Measurements from ENCODE around the gene YWHAB. TPM values are rescaled to one million over a fixed set of nuclear protein-coding genes. Genes with fewer than 3 reads are reported as not detected.

The YWHAB gene
- total and polyA plus RNA-seq, 10 of the 15 experiments (the other 5 are each of a cell fraction or from before 2014, with no cell fraction given): 63.5 to 323 (median 144) TPM

DNA sequence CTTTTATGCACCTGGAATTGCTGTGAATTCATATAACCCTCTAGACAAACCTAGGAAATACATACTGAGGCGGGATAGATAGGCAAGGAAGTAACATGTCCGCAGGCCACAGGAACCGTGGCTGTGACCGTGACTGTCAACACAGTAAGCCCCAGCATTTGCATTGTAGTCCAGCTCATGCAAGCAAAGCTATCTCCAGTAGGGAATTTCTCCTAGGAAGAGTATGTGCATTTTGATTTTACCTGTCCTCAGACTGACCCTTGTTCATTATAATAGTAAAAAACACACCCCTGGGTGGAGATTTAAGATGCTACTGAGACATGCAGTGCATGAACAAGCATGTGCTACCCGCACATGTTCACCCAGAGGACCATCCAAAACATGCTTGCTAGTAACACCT is 44.7 kb upstream of the YWHAB start:
- Histone ChIP-seq H3K4me3 (no peak overlapping the region), H3K27me3 (replicated peaks in 1 of 2; ENCODE audit: control insufficient read depth in 2 of 2, insufficient read depth in 2 of 2, low read length in 1 of 2) (peaks cover 2% of the 10 kb centered on the region in 2 experiments; a peak in 3 of 4 replicates), H3K4me2 (ENCODE audit: control insufficient read depth, insufficient read depth) (no peak overlapping the region), H3K36me3 (ENCODE audit: control insufficient read depth in 2 of 2, insufficient read depth in 2 of 2, low read length in 1 of 2) (no peaks in the 10 kb centered on the region), H3K9ac (ENCODE audit: control insufficient read depth, insufficient read depth, low read length) (no peak overlapping the region), H4K20me1 (ENCODE audit: control insufficient read depth, insufficient read depth) (no peaks in the 10 kb centered on the region), H3K4me1 (ENCODE audit: control insufficient read depth, insufficient read depth, low read length) (no peaks in the 10 kb centered on the region), H3K9me3 (replicated peaks; ENCODE audit: control insufficient read depth, insufficient read depth, low read length) (no peaks in the 10 kb centered on the region), H3K27ac (ENCODE audit: control insufficient read depth, insufficient read depth) (no peak overlapping the region), H2AFZ (ENCODE audit: control insufficient read depth, low read depth, low read length) (no peak overlapping the region), H3K79me2 (ENCODE audit: control insufficient read depth, insufficient read depth, low read length) (no peaks in the 10 kb centered on the region)
- CTCF ChIA-PET: interaction anchor here (1.0 kb wide), 1 partner anchor 26 kb away, joined by 4 read pairs; no protein-coding TSS in a partner anchor
- TF ChIP-seq CREB1 (IDR thresholded peaks at IDR 0.05; ENCODE audit: low read depth) (no peak), EGR1 (IDR thresholded peaks at IDR 0.05; ENCODE audit: borderline replicate concordance in 1 of 2, low read depth in 2 of 2, low read length in 2 of 2) (no peak), RB1 (IDR thresholded peaks at IDR 0.05; ENCODE audit: borderline replicate concordance) (no peak), CHD4 (IDR thresholded peaks at IDR 0.05) (no peak)
- POLR2A ChIA-PET: no interaction called here
- WGBS (ENCODE audit: insufficient coverage, insufficient replicate concordance, low lambda C conversion rate, missing lambda C conversion rate): 29% methylated on average over 5 of the region's 5 CpGs
- intact Hi-C loops (cut with micrococcal nuclease; ENCODE audit: unreplicated experiment): no loop called here
- no TSS peak for BruUV-seq (replicated peaks)
- no peak for DNase-seq (ENCODE audit: low read depth, low spot score)
- RAD21 ChIA-PET (ENCODE audit: unreplicated experiment): no interaction called here
- FAIRE-seq: no peak
- SMC1A ChIA-PET (ENCODE audit: uncharacterized antibody, unreplicated experiment): no interaction called here
- in situ Hi-C loops (cut with MboI): no loop called here
- no peak for ATAC-seq

DNA sequence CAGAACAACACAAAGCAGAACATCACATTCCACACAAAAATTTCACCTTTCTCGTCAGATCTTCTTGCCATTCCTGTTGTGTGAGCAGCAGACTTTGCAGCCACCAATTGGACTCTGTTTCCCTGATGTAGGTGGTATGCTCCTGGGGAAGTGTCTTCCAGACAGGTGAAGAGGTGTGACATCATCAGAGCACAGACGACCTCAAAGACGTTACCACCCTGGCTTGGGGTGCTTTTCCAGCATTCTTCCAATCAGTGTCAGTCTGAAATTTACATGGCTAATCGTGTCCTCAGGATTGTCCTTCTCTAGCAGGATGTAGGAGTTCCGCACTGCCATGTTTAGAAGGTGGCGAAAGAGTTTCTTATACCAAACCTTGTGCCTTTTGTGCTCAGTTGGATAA is 43.5 kb upstream of the YWHAB start:
- ChIA-PET RAD21 (ENCODE audit: unreplicated experiment) (no interaction called here), SMC1A (ENCODE audit: uncharacterized antibody, unreplicated experiment) (no interaction called here), CTCF (no interaction called here), POLR2A (no interaction called here)
- H3K27me3 ChIP-seq (replicated peaks in 1 of 2; ENCODE audit: control insufficient read depth in 2 of 2, insufficient read depth in 2 of 2, low read length in 1 of 2): peaks cover 2% of the 10 kb centered on the region in 2 experiments; a peak in 3 of 4 replicates
- H3K79me2 ChIP-seq (ENCODE audit: control insufficient read depth, insufficient read depth, low read length): no peaks in the 10 kb centered on the region
- ATAC-seq: no peak
- intact Hi-C loops (cut with micrococcal nuclease; ENCODE audit: unreplicated experiment) (no loop called here), in situ Hi-C loops (cut with MboI) (no loop called here)
- H4K20me1 ChIP-seq (ENCODE audit: control insufficient read depth, insufficient read depth): no peaks in the 10 kb centered on the region
- no peak overlapping the region for H2AFZ ChIP-seq (ENCODE audit: control insufficient read depth, low read depth, low read length)
- H3K9me3 ChIP-seq (replicated peaks; ENCODE audit: control insufficient read depth, insufficient read depth, low read length): no peaks in the 10 kb centered on the region
- no peak for DNase-seq (ENCODE audit: low read depth, low spot score)
- no TSS peak for BruUV-seq (replicated peaks)
- no peak overlapping the region for H3K9ac ChIP-seq (ENCODE audit: control insufficient read depth, insufficient read depth, low read length)
- H3K4me2 ChIP-seq (ENCODE audit: control insufficient read depth, insufficient read depth): no peak overlapping the region
- no peak overlapping the region for H3K4me3 ChIP-seq
- no peak for FAIRE-seq
- H3K27ac ChIP-seq (ENCODE audit: control insufficient read depth, insufficient read depth): no peak overlapping the region
- WGBS (ENCODE audit: insufficient coverage, insufficient replicate concordance, low lambda C conversion rate, missing lambda C conversion rate): 22% methylated on average over 6 of the region's 6 CpGs
- H3K36me3 ChIP-seq (ENCODE audit: control insufficient read depth in 2 of 2, insufficient read depth in 2 of 2, low read length in 1 of 2): no peaks in the 10 kb centered on the region
- no peaks in the 10 kb centered on the region for H3K4me1 ChIP-seq (ENCODE audit: control insufficient read depth, insufficient read depth, low read length)
- TF ChIP-seq SREBF1 (IDR thresholded peaks at IDR 0.05; ENCODE audit: low read length) (no peak), MEF2A (IDR thresholded peaks at IDR 0.05; ENCODE audit: insufficient read depth, low read depth, low read length) (no peak), GATAD2B (conservative IDR thresholded peaks at IDR 0.05; ENCODE audit: low read depth) (no peak), POLR2AphosphoS2 (IDR thresholded peaks at IDR 0.05; ENCODE audit: low read depth, low read length) (no peak), GABPA (IDR thresholded peaks at IDR 0.05; ENCODE audit: low read depth) (no peak), SMAD1 (IDR thresholded peaks at IDR 0.05; ENCODE audit: low read depth, partially characterized antibody) (no peak)
- TF ChIP-seq, protein P1, sequence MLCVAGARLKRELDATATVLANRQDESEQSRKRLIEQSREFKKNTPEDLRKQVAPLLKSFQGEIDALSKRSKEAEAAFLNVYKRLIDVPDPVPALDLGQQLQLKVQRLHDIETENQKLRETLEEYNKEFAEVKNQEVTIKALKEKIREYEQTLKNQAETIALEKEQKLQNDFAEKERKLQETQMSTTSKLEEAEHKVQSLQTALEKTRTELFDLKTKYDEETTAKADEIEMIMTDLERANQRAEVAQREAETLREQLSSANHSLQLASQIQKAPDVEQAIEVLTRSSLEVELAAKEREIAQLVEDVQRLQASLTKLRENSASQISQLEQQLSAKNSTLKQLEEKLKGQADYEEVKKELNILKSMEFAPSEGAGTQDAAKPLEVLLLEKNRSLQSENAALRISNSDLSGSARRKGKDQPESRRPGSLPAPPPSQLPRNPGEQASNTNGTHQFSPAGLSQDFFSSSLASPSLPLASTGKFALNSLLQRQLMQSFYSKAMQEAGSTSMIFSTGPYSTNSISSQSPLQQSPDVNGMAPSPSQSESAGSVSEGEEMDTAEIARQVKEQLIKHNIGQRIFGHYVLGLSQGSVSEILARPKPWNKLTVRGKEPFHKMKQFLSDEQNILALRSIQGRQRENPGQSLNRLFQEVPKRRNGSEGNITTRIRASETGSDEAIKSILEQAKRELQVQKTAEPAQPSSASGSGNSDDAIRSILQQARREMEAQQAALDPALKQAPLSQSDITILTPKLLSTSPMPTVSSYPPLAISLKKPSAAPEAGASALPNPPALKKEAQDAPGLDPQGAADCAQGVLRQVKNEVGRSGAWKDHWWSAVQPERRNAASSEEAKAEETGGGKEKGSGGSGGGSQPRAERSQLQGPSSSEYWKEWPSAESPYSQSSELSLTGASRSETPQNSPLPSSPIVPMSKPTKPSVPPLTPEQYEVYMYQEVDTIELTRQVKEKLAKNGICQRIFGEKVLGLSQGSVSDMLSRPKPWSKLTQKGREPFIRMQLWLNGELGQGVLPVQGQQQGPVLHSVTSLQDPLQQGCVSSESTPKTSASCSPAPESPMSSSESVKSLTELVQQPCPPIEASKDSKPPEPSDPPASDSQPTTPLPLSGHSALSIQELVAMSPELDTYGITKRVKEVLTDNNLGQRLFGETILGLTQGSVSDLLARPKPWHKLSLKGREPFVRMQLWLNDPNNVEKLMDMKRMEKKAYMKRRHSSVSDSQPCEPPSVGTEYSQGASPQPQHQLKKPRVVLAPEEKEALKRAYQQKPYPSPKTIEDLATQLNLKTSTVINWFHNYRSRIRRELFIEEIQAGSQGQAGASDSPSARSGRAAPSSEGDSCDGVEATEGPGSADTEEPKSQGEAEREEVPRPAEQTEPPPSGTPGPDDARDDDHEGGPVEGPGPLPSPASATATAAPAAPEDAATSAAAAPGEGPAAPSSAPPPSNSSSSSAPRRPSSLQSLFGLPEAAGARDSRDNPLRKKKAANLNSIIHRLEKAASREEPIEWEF (IDR thresholded peaks at IDR 0.05; ENCODE audit: insufficient replicate concordance, low read depth, low read length): no peak
- TF ChIP-seq, protein P2, sequence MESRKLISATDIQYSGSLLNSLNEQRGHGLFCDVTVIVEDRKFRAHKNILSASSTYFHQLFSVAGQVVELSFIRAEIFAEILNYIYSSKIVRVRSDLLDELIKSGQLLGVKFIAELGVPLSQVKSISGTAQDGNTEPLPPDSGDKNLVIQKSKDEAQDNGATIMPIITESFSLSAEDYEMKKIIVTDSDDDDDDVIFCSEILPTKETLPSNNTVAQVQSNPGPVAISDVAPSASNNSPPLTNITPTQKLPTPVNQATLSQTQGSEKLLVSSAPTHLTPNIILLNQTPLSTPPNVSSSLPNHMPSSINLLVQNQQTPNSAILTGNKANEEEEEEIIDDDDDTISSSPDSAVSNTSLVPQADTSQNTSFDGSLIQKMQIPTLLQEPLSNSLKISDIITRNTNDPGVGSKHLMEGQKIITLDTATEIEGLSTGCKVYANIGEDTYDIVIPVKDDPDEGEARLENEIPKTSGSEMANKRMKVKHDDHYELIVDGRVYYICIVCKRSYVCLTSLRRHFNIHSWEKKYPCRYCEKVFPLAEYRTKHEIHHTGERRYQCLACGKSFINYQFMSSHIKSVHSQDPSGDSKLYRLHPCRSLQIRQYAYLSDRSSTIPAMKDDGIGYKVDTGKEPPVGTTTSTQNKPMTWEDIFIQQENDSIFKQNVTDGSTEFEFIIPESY (IDR thresholded peaks at IDR 0.05): no peak
